ENCODE measurements around the gene PARD3. TPM values are rescaled to one million over a fixed set of nuclear protein-coding genes. Genes with fewer than 3 reads are reported as not detected.

PARD3 gene
- total RNA-seq, 1 donor from 2014 or later = 37.2 TPM

DNA sequence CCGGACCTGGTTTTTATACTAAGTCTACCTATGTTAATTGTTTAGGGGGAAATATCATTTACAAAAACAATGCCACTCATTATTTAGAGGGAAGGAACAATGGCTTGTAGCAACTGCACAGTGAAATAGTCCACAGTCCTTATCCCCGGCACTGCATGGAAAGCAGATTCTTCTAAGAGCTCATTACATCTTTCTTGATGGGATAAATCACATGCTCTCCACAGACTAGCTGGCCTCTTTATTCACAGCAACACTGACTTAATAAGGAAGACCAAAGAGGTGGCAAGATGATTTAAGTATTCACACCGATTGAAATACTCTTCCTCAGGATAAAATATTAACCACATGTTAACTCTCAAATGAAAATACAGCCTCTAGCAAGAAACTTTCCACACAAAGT is 349.4 kb downstream of the PARD3 start:
- peaks cover 19% of the 10 kb centered on the region for H3K4me1 Mint-ChIP-seq (ENCODE audit: unreplicated experiment)

DNA sequence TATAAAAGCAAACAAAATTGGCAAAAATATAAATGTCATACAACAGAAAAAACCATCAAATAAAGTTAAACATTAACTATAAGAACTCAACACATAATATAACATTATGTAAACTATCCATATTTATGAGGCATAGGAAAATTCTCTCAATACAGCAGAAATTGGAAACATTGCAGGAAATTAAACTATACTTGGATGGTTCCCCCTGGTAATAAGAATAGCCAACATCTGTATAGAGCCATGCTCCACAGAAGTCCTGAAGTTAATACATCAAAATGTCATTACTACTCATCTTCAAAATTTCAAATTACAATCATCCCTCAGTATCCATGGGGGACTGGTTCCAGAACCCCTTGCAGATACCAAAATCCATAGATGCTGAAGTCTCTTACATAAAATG is 350.5 kb downstream of the PARD3 start:
- no peak overlapping the region for H3K27ac Mint-ChIP-seq (ENCODE audit: unreplicated experiment)
- H3K36me3 Mint-ChIP-seq (ENCODE audit: unreplicated experiment) = peaks cover 5% of the 10 kb centered on the region
- no peak for DNase-seq (ENCODE audit: extremely low spot score, unreplicated experiment)
- TF ChIP-seq, protein P1, sequence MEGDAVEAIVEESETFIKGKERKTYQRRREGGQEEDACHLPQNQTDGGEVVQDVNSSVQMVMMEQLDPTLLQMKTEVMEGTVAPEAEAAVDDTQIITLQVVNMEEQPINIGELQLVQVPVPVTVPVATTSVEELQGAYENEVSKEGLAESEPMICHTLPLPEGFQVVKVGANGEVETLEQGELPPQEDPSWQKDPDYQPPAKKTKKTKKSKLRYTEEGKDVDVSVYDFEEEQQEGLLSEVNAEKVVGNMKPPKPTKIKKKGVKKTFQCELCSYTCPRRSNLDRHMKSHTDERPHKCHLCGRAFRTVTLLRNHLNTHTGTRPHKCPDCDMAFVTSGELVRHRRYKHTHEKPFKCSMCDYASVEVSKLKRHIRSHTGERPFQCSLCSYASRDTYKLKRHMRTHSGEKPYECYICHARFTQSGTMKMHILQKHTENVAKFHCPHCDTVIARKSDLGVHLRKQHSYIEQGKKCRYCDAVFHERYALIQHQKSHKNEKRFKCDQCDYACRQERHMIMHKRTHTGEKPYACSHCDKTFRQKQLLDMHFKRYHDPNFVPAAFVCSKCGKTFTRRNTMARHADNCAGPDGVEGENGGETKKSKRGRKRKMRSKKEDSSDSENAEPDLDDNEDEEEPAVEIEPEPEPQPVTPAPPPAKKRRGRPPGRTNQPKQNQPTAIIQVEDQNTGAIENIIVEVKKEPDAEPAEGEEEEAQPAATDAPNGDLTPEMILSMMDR (IDR thresholded peaks at IDR 0.05) = no peak
- H3K4me3 Mint-ChIP-seq (ENCODE audit: unreplicated experiment) = no peak overlapping the region
- H3K9me3 Mint-ChIP-seq (ENCODE audit: unreplicated experiment) = no peaks in the 10 kb centered on the region
- H3K27me3 Mint-ChIP-seq (ENCODE audit: unreplicated experiment) = no peaks in the 10 kb centered on the region
- H3K4me1 Mint-ChIP-seq (ENCODE audit: unreplicated experiment) = peaks cover 19% of the 10 kb centered on the region

More for the DNA sequence above, 349.4 kb downstream of the PARD3 start:
- H3K36me3 Mint-ChIP-seq (ENCODE audit: unreplicated experiment) = peaks cover 11% of the 10 kb centered on the region
- no peaks in the 10 kb centered on the region for H3K9me3 Mint-ChIP-seq (ENCODE audit: unreplicated experiment)
- TF ChIP-seq, protein P1 (IDR thresholded peaks at IDR 0.05) = no peak
- H3K4me3 Mint-ChIP-seq (ENCODE audit: unreplicated experiment) = no peak overlapping the region
- no peaks in the 10 kb centered on the region for H3K27me3 Mint-ChIP-seq (ENCODE audit: unreplicated experiment)
- DNase-seq (ENCODE audit: extremely low spot score, unreplicated experiment) = no peak
- H3K27ac Mint-ChIP-seq (ENCODE audit: unreplicated experiment) = no peak overlapping the region

DNA sequence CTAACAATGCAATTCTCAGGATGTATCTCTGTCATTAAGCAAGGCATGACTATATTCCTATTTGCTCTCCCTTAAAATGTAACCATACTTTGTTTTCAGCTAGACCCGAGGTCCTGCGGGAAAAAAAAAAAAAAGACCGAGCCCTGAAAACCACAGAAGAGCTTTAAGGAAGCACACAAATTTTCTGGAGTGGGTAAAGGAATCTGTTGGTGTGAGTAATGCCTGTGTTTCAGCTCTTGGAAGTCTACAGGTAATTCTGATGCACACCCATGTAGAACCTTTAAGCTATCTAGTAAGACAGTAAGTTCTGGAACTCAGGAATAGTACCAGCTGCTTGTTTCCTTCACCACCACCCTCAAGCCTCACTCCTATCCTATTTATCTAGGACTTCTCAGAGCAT is 351.1 kb downstream of the PARD3 start:
- Mint-ChIP-seq H3K9me3 (ENCODE audit: unreplicated experiment) (no peaks in the 10 kb centered on the region), H3K27me3 (ENCODE audit: unreplicated experiment) (no peaks in the 10 kb centered on the region), H3K36me3 (ENCODE audit: unreplicated experiment) (peaks cover 2% of the 10 kb centered on the region), H3K4me3 (ENCODE audit: unreplicated experiment) (no peak overlapping the region), H3K27ac (ENCODE audit: unreplicated experiment) (no peak overlapping the region), H3K4me1 (ENCODE audit: unreplicated experiment) (peaks cover 19% of the 10 kb centered on the region)
- DNase-seq (ENCODE audit: extremely low spot score, unreplicated experiment) = no peak
- TF ChIP-seq, protein P1 (IDR thresholded peaks at IDR 0.05) = no peak

DNA sequence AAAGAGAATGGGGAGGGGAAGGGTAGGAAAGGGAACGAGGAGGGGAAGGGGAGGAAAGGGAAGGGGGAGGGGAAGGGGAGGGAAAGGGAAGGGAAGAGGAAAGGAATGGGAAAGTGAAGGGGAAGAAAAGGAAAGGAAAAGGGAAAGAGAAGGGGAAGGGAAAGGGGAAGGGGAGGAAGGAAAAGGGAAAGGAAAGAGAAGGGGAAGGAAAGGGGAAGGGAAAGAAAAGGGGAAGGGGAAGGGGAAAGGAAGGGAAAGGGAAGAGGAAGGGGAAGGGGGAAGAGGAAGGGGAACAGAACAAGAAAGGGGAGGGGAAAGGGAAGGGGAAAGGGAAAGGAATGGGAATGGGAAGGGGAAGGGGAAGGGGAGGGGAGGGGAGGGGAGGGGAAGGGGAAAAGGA is 352.1 kb downstream of the PARD3 start:
- Mint-ChIP-seq H3K4me3 (ENCODE audit: unreplicated experiment) (no peak overlapping the region), H3K27ac (ENCODE audit: unreplicated experiment) (no peak overlapping the region), H3K27me3 (ENCODE audit: unreplicated experiment) (no peaks in the 10 kb centered on the region), H3K9me3 (ENCODE audit: unreplicated experiment) (no peaks in the 10 kb centered on the region), H3K36me3 (ENCODE audit: unreplicated experiment) (no peaks in the 10 kb centered on the region), H3K4me1 (ENCODE audit: unreplicated experiment) (peaks cover 19% of the 10 kb centered on the region)
- TF ChIP-seq, protein P1 (IDR thresholded peaks at IDR 0.05) = no peak
- DNase-seq (ENCODE audit: extremely low spot score, unreplicated experiment) = no peak

DNA sequence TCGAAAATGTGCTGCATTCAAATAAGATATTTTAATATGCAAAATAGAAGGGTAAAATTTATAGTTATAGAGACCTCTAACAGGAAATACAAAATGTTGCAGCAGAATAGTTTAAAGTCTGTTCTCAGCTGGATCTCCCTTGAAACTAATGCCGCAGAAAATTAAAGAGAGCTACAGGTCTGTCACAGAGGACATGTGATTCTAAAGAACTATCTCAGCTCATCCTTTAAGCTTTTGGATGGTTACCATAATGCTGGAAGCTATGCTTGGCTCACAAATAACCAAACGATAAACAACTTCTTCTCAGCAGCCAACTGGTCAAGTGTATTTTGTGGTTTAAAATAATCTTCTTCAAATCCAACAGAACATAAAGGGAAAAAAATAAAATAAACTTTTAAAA is 353.0 kb downstream of the PARD3 start:
- TF ChIP-seq, protein P1 (IDR thresholded peaks at IDR 0.05) = no peak
- Mint-ChIP-seq H3K4me3 (ENCODE audit: unreplicated experiment) (no peak overlapping the region), H3K4me1 (ENCODE audit: unreplicated experiment) (peaks cover 19% of the 10 kb centered on the region), H3K9me3 (ENCODE audit: unreplicated experiment) (no peaks in the 10 kb centered on the region), H3K36me3 (ENCODE audit: unreplicated experiment) (peaks cover 2% of the 10 kb centered on the region), H3K27ac (ENCODE audit: unreplicated experiment) (no peak overlapping the region), H3K27me3 (ENCODE audit: unreplicated experiment) (no peaks in the 10 kb centered on the region)
- DNase-seq (ENCODE audit: extremely low spot score, unreplicated experiment) = no peak
